Mesendoderm (in vitro differentiated cells): ENCODE measurements around the gene CCDC182.

Experiments used
- DNase-seq: peaks from one replicate; pipeline ENCODE4 v3.0.0; 2013
- H2AK5ac ChIP-seq: 2 replicates; pipeline ENCODE4 v1.6.1; 2013; ENCODE audit warnings: low read length, inconsistent platforms
- H2BK120ac ChIP-seq: 2 replicates; pipeline ENCODE4 v1.6.1; 2013; ENCODE audit warnings: low read depth, mild to moderate bottlenecking, low read length, moderate library complexity, mixed read lengths
- H2BK15ac ChIP-seq: replicated peaks from 2 replicates; pipeline ENCODE4 v1.6.1; 2013; ENCODE audit warnings: low read depth, mild to moderate bottlenecking, moderate library complexity
- H2BK5ac ChIP-seq: 2 replicates; pipeline ENCODE4 v1.6.1; 2013; ENCODE audit warnings: low read length, inconsistent platforms
- H3K18ac ChIP-seq: 2 replicates; pipeline ENCODE4 v1.6.1; 2013; ENCODE audit warnings: mild to moderate bottlenecking, low read length, mixed read lengths
- H3K23ac ChIP-seq: one replicate; pipeline ENCODE4 v1.6.1; 2013; ENCODE audit warnings: low read length
- H3K27ac ChIP-seq: 2 replicates; pipeline ENCODE4 v1.5.1; 2013; ENCODE audit warnings: low read depth, mild to moderate bottlenecking, inconsistent platforms, low read length, moderate library complexity
- H3K27me3 ChIP-seq: 2 replicates; pipeline ENCODE4 v1.6.1; 2013; ENCODE audit warnings: low read length, control low read depth, mild to moderate bottlenecking, inconsistent platforms; ENCODE audit not compliant: insufficient read depth, poor library complexity
- H3K36me3 ChIP-seq: 2 replicates; pipeline ENCODE4 v1.6.1; 2013; ENCODE audit warnings: low read length, inconsistent platforms; ENCODE audit not compliant: control insufficient read depth, insufficient read depth
- H3K4ac ChIP-seq: one replicate; pipeline ENCODE4 v1.6.1; 2013; ENCODE audit warnings: low read depth, mild to moderate bottlenecking, low read length, moderate library complexity
- H3K4me1 ChIP-seq: 2 replicates; pipeline ENCODE4 v1.6.1; 2013; ENCODE audit warnings: low read depth, low read length, inconsistent platforms; ENCODE audit not compliant: control insufficient read depth
- H3K4me2 ChIP-seq: 2 replicates; pipeline ENCODE4 v1.6.1; 2013; ENCODE audit warnings: low read length
- H3K4me3 ChIP-seq: 2 replicates; pipeline ENCODE4 v1.5.1; 2013; ENCODE audit warnings: mild to moderate bottlenecking, low read length
- H3K56ac ChIP-seq: one replicate; pipeline ENCODE4 v1.6.1; 2013; ENCODE audit warnings: low read length
- H3K79me1 ChIP-seq: 2 replicates; pipeline ENCODE4 v1.6.1; 2013; ENCODE audit warnings: low read length, inconsistent platforms
- H3K79me2 ChIP-seq: 2 replicates; pipeline ENCODE4 v1.6.1; 2013; ENCODE audit warnings: mild to moderate bottlenecking, low read length; ENCODE audit not compliant: control insufficient read depth, insufficient read depth
- H3K9ac ChIP-seq: 2 replicates; pipeline ENCODE4 v1.6.1; 2013; ENCODE audit warnings: low read length, inconsistent platforms
- H4K5ac ChIP-seq: one replicate; pipeline ENCODE4 v1.6.1; 2013; ENCODE audit warnings: low read length
- H4K8ac ChIP-seq: one replicate; pipeline ENCODE4 v1.6.1; 2013; ENCODE audit warnings: low read depth, mild to moderate bottlenecking, control low read depth, low read length, moderate library complexity
- WGBS: extraction: QIAGEN DNeasy Blood & Tissue Kit; methylation state at CpG from one replicate; pipeline ENCODE4 v1.1.7; 2013; ENCODE audit warnings: low lambda C conversion rate, missing lambda C conversion rate; ENCODE audit not compliant: insufficient coverage; ENCODE audit errors: extremely low coverage; 5-methylcytosine and 5-hydroxymethylcytosine counted together

Gene CCDC182

DNA sequence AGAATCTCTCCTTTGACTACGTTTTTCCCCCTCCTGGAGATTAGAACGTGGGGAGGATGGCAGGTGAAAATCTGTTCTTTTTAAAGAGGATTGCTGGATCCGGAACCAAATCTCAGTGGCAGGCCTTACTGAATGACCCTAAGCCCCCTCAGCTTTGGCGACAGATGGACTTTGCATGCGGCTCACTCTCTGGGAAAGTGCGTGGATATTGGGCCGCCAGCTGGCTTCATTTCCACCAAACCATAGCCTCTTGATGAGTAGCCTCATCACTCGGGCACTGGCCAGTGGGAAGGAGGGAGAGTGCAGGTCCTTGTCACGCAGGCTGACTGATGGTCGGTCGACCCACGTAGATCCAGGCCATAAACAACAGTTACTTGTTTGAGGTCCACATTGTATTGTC is 31.3 kb upstream of the CCDC182 start:
- H3K23ac ChIP-seq = no peak overlapping the region
- no peak overlapping the region for H3K27ac ChIP-seq
- H3K4me2 ChIP-seq = no peak overlapping the region
- H3K56ac ChIP-seq = no peak overlapping the region
- no peaks in the 10 kb centered on the region for H3K79me2 ChIP-seq
- H3K18ac ChIP-seq = no peak overlapping the region
- no peak for DNase-seq
- no peak overlapping the region for H3K9ac ChIP-seq
- H4K8ac ChIP-seq = no peak overlapping the region
- H3K4me1 ChIP-seq = no peaks in the 10 kb centered on the region
- no peak overlapping the region for H2AK5ac ChIP-seq
- no peak overlapping the region for H2BK120ac ChIP-seq
- H3K27me3 ChIP-seq = no peaks in the 10 kb centered on the region
- H3K36me3 ChIP-seq = no peaks in the 10 kb centered on the region
- no peak overlapping the region for H2BK5ac ChIP-seq
- H4K5ac ChIP-seq = no peak overlapping the region
- no peaks in the 10 kb centered on the region for H3K79me1 ChIP-seq
- H3K4me3 ChIP-seq = no peak overlapping the region
- no peak overlapping the region for H2BK15ac ChIP-seq
- no CpG with 5 or more reads among the region's 12 CpGs for WGBS
- no peak overlapping the region for H3K4ac ChIP-seq

DNA sequence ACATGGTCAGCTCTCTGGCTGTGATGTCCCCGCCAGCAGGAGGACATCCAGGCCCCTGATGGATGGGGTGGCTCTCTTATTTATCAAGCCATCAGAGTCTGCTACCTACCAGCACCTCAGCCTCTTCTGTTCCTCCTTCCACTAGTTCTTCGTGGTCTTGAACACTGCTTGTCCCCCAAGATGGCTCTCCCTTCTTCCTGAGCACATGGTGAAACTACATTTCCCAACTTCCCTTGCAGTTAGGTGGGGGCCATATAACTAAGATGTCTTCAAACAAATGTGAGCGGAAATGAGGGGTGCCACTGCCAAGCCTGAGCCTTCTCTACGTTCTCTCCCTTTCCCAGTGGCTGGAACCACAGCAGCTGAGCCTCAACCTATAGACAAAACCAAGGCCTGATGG is 29.8 kb upstream of the CCDC182 start:
- Histone ChIP-seq H3K4me3 (no peak overlapping the region), H3K4me2 (no peak overlapping the region), H3K56ac (no peak overlapping the region), H2BK15ac (no peak overlapping the region), H4K8ac (no peak overlapping the region), H4K5ac (no peak overlapping the region), H3K9ac (no peak overlapping the region), H3K27ac (no peak overlapping the region), H3K36me3 (no peaks in the 10 kb centered on the region), H3K4me1 (no peaks in the 10 kb centered on the region), H3K4ac (no peak overlapping the region), H3K23ac (no peak overlapping the region), H3K79me2 (no peaks in the 10 kb centered on the region), H3K79me1 (no peaks in the 10 kb centered on the region), H2AK5ac (no peak overlapping the region), H2BK5ac (no peak overlapping the region), H3K18ac (no peak overlapping the region), H2BK120ac (no peak overlapping the region), H3K27me3 (no peaks in the 10 kb centered on the region)
- no CpG with 5 or more reads among the region's 4 CpGs for WGBS
- DNase-seq = no peak

DNA sequence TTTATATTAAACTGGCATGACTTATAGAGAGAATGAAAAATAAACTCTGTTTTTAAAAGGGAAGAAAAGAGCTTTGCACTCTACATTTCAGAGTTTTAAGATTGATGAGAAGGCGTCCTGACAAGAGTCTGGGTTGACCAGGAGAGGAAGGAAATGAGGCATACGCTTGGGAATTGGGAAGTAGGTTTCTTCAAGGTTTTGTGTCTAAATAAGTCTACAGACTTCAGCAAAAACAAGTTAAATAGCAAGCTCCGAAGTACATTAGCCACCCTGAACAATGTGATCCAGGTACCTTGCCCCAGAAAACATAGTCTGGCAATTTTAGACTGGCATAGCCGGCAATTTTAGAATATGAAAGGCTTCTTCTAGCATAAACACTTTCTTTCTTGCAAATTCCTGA is 28.5 kb upstream of the CCDC182 start:
- no peak overlapping the region for H3K4me3 ChIP-seq
- no peaks in the 10 kb centered on the region for H3K4me1 ChIP-seq
- H4K8ac ChIP-seq = no peak overlapping the region
- no peaks in the 10 kb centered on the region for H3K79me1 ChIP-seq
- H3K23ac ChIP-seq = no peak overlapping the region
- H3K56ac ChIP-seq = no peak overlapping the region
- H3K27me3 ChIP-seq = no peaks in the 10 kb centered on the region
- H2BK120ac ChIP-seq = no peak overlapping the region
- no peak overlapping the region for H3K4ac ChIP-seq
- no peak overlapping the region for H3K9ac ChIP-seq
- no peak overlapping the region for H3K18ac ChIP-seq
- no peak overlapping the region for H3K27ac ChIP-seq
- no peaks in the 10 kb centered on the region for H3K36me3 ChIP-seq
- no peak for DNase-seq
- H3K4me2 ChIP-seq = no peak overlapping the region
- H4K5ac ChIP-seq = no peak overlapping the region
- no CpG with 5 or more reads among the region's 4 CpGs for WGBS
- H2AK5ac ChIP-seq = no peak overlapping the region
- H2BK5ac ChIP-seq = no peak overlapping the region
- H3K79me2 ChIP-seq = no peaks in the 10 kb centered on the region
- no peak overlapping the region for H2BK15ac ChIP-seq

DNA sequence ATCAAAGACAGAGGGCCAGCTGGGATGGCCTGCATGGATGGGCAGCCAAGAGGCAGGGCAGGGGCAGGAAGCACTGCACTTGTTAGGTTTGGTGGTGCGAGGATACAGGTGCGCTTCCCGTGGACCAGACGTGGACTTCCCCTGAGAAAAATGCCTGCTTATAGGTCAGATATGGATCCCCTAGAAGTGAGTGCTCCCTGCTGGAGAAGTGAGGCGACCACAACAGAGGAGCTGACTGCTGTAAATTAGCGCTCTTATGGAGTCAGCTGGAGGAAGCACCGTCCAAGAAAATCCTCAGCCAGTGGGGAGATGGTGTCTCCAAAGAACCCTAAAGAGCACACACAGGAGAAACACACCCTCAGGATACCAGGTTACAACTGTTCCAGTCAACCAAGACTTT is 27.7 kb upstream of the CCDC182 start:
- Histone ChIP-seq H2BK15ac (no peak overlapping the region), H3K27me3 (no peaks in the 10 kb centered on the region), H3K36me3 (no peaks in the 10 kb centered on the region)

DNA sequence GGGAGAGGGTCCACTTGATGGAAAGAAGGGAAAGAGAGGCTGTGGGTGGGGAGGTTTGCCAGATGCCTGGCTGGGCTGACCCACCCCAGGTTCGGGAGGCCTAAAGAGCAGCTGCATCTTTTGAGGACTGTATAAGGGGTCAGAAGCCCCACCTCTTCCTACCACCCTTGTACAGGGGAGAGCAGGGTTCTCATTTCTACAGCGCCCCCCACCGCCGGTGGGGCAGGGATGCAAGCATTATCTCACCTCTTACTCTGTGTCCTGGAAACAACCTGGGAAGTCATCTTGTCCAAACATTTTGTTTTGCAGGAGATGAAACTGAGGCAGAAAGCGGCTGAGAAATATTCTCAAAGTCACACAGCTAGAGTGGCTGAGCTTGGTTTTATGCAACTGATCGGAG is 22.5 kb upstream of the CCDC182 start:
- WGBS = no CpG with 5 or more reads among the region's 6 CpGs
- H3K27ac ChIP-seq = no peak overlapping the region

More for the DNA sequence above, 27.7 kb upstream of the CCDC182 start:
- WGBS = no CpG with 5 or more reads among the region's 7 CpGs
- no peak overlapping the region for H2AK5ac ChIP-seq
- H4K8ac ChIP-seq = no peak overlapping the region
- no peaks in the 10 kb centered on the region for H3K79me1 ChIP-seq
- no peak overlapping the region for H2BK120ac ChIP-seq
- H2BK5ac ChIP-seq = no peak overlapping the region
- H3K9ac ChIP-seq = no peak overlapping the region
- no peak overlapping the region for H3K27ac ChIP-seq
- no peak overlapping the region for H3K56ac ChIP-seq
- H4K5ac ChIP-seq = no peak overlapping the region
- H3K4me1 ChIP-seq = no peaks in the 10 kb centered on the region
- DNase-seq = peak; percentile 20
- no peak overlapping the region for H3K23ac ChIP-seq
- no peak overlapping the region for H3K18ac ChIP-seq
- no peak overlapping the region for H3K4ac ChIP-seq
- no peak overlapping the region for H3K4me3 ChIP-seq
- no peak overlapping the region for H3K4me2 ChIP-seq
- no peaks in the 10 kb centered on the region for H3K79me2 ChIP-seq

DNA sequence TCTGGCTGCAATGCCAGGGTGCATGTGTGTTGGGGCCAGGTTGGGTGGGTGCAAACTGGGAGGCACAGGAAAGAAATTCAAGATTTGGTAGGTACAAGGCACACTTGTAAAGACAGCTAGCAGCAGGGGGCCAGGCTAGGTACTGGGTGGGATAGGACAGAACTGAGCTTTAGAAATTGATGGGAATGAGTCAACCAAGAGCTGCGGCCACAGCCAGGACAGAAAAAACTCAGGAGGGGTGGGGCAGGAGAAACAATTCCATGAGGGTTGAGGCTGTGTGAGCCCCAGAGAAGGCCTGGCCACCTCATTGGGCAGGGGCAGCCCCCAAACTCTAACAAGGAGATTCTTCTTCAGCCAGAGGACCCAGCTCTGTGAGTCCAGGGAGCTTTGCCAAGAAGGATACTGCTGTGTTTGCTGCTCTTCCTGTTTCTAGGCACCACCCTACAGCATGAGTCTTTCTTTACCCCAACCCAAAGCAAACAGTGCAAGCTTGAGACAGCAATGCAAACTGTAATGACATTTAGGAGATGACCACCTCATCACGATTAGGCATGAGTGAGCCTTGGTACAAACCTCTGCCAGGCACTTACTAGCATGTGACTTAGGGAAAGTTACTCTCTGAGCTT is 21.3 kb upstream of the CCDC182 start:
- H3K4ac ChIP-seq = no peak overlapping the region
- no peak overlapping the region for H4K5ac ChIP-seq
- H3K4me2 ChIP-seq = no peak overlapping the region
- no peak overlapping the region for H2AK5ac ChIP-seq
- no peaks in the 10 kb centered on the region for H3K79me1 ChIP-seq
- WGBS = no CpG with 5 or more reads among the region's 2 CpGs
- H3K18ac ChIP-seq = no peak overlapping the region
- no peaks in the 10 kb centered on the region for H3K79me2 ChIP-seq
- no peak overlapping the region for H4K8ac ChIP-seq
- H2BK15ac ChIP-seq = no peak overlapping the region
- no peak overlapping the region for H3K27ac ChIP-seq
- no peak overlapping the region for H3K9ac ChIP-seq
- H2BK120ac ChIP-seq = no peak overlapping the region
- no peak for DNase-seq
- no peaks in the 10 kb centered on the region for H3K27me3 ChIP-seq
- no peak overlapping the region for H3K23ac ChIP-seq
- no peaks in the 10 kb centered on the region for H3K36me3 ChIP-seq
- H3K4me1 ChIP-seq = peaks cover 7% of the 10 kb centered on the region
- H3K4me3 ChIP-seq = no peak overlapping the region
- H2BK5ac ChIP-seq = no peak overlapping the region
- H3K56ac ChIP-seq = no peak overlapping the region

More for the DNA sequence above, 22.5 kb upstream of the CCDC182 start:
- Histone ChIP-seq H3K79me1 (no peaks in the 10 kb centered on the region), H4K5ac (no peak overlapping the region), H3K36me3 (no peaks in the 10 kb centered on the region), H3K23ac (no peak overlapping the region), H3K9ac (no peak overlapping the region), H2AK5ac (no peak overlapping the region), H2BK120ac (no peak overlapping the region), H3K4me3 (no peak overlapping the region), H3K4me1 (no peaks in the 10 kb centered on the region), H3K79me2 (no peaks in the 10 kb centered on the region), H3K4me2 (no peak overlapping the region), H2BK15ac (no peak overlapping the region), H3K56ac (no peak overlapping the region), H3K18ac (no peak overlapping the region), H4K8ac (no peak overlapping the region), H3K4ac (no peak overlapping the region), H2BK5ac (no peak overlapping the region), H3K27me3 (no peaks in the 10 kb centered on the region)
- no peak for DNase-seq
